ENCODE results near the gene PTPRO.

The PTPRO gene

GRCh38 chr12:15350643-15351042 lies 28.3 kb downstream of the PTPRO start:
- DNase-seq (ENCODE audit: low read depth in 2 of 2) = no peak

- DNase-seq (ENCODE audit: low read depth in 2 of 2) = no peak
Measured at GRCh38 chr12:15355766-15356165, 33.5 kb downstream of the PTPRO start.

- no peak for DNase-seq (ENCODE audit: low read depth in 2 of 2)
Measured at GRCh38 chr12:15356951-15357364, 34.6 kb downstream of the PTPRO start.

GRCh38 chr12:15364221-15365160 lies 42.2 kb downstream of the PTPRO start:
- no peak for DNase-seq (ENCODE audit: low read depth in 2 of 2)

GRCh38 chr12:15368812-15369211 lies 46.5 kb downstream of the PTPRO start:
- no peak for DNase-seq (ENCODE audit: low read depth in 2 of 2)

- no peak for DNase-seq (ENCODE audit: low read depth in 2 of 2)
Measured at GRCh38 chr12:15372352-15372751, 50.0 kb downstream of the PTPRO start.

- no peak for DNase-seq (ENCODE audit: low read depth in 2 of 2)
Measured at GRCh38 chr12:15387772-15388171, 65.5 kb downstream of the PTPRO start.

- no peak for DNase-seq (ENCODE audit: low read depth in 2 of 2)
Measured at GRCh38 chr12:15389561-15389960, 67.3 kb downstream of the PTPRO start.

- DNase-seq (ENCODE audit: low read depth in 2 of 2) = no peak
Measured at GRCh38 chr12:15393037-15393436, 70.7 kb downstream of the PTPRO start.

- no peak for DNase-seq (ENCODE audit: low read depth in 2 of 2)
Measured at GRCh38 chr12:15393995-15394394, 71.7 kb downstream of the PTPRO start.

GRCh38 chr12:15404485-15404884 lies 82.2 kb downstream of the PTPRO start:
- DNase-seq (ENCODE audit: low read depth in 2 of 2) = no peak

- DNase-seq (ENCODE audit: low read depth in 2 of 2) = no peak
Measured at GRCh38 chr12:15405606-15406005, 83.3 kb downstream of the PTPRO start.

- no peak for DNase-seq (ENCODE audit: low read depth in 2 of 2)
Measured at GRCh38 chr12:15407025-15407424, 84.7 kb downstream of the PTPRO start.

GRCh38 chr12:15411842-15412241 lies 89.5 kb downstream of the PTPRO start:
- no peak for DNase-seq (ENCODE audit: low read depth in 2 of 2)

- DNase-seq (ENCODE audit: low read depth in 2 of 2) = no peak
Measured at GRCh38 chr12:15417691-15418090, 95.4 kb downstream of the PTPRO start.

- DNase-seq (ENCODE audit: low read depth in 2 of 2) = no peak
Measured at GRCh38 chr12:15423629-15424028, 101.3 kb downstream of the PTPRO start.

GRCh38 chr12:15427913-15428312 lies 105.6 kb downstream of the PTPRO start:
- DNase-seq (ENCODE audit: low read depth in 2 of 2) = no peak

GRCh38 chr12:15428632-15429031 lies 106.3 kb downstream of the PTPRO start:
- DNase-seq (ENCODE audit: low read depth in 2 of 2) = no peak

GRCh38 chr12:15429262-15429661 lies 107.0 kb downstream of the PTPRO start:
- DNase-seq (ENCODE audit: low read depth in 2 of 2) = no peak

- no peak for DNase-seq (ENCODE audit: low read depth in 2 of 2)
Measured at GRCh38 chr12:15435597-15435996, 113.3 kb downstream of the PTPRO start.

GRCh38 chr12:15439459-15439858 lies 117.2 kb downstream of the PTPRO start:
- no peak for DNase-seq (ENCODE audit: low read depth in 2 of 2)

- no peak for DNase-seq (ENCODE audit: low read depth in 2 of 2)
Measured at GRCh38 chr12:15443050-15443449, 120.7 kb downstream of the PTPRO start.

GRCh38 chr12:15443611-15444010 lies 121.3 kb downstream of the PTPRO start:
- no peak for DNase-seq (ENCODE audit: low read depth in 2 of 2)

- no peak for DNase-seq (ENCODE audit: low read depth in 2 of 2)
Measured at GRCh38 chr12:15444523-15444922, 122.2 kb downstream of the PTPRO start.

All from stimulated activated CD4-positive, alpha-beta T cell treated with anti-CD3 and anti-CD28 coated beads, Interleukin-12 subunit alpha, Interleukin-12 subunit beta, amount 100 ng/mL, for 24 hours (primary cell).